Measurements from ENCODE around the gene SMOC1.

DNA sequence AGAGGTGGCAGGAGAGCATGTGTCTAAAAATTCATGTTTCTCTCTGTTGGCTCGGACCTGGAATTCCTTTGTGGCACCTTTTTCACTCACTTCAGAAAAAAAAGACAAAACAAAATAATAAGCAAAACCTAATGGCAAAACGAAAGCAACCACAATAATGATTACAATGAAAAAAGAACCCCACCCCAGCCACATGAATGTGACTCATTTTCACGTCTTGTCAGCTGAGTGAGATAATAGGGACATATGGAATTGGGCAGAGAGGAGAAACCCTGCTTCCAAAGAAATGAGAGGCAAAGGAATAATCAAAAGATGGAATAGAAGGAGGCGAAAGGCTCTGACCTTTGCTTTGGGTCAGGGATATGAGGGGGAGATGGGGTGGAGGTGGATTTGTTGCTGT, 166.1 kb downstream of the SMOC1 start:
- TF ChIP-seq CTCF (conservative IDR thresholded peaks at IDR 0.05) (no peak), EZH2 (IDR thresholded peaks at IDR 0.05; ENCODE audit: low read depth) (no peak)
